Erythroblast (primary cell): ENCODE results near the gene ERFL.

Experiments used
- GATA1 ChIP-seq: IDR thresholded peaks from 2 replicates; pipeline ENCODE4 v1.6.1; 2011; ENCODE audit warnings: low read depth, mild to moderate bottlenecking, control low read depth, low read length, moderate library complexity
- POLR2A ChIP-seq: IDR thresholded peaks from 2 replicates; pipeline ENCODE4 v1.6.1; 2011; ENCODE audit warnings: mild to moderate bottlenecking, low read length

GRCh38 chr19:41926028-41926762 is 2.1 kb downstream of the ERFL start:
- TF ChIP-seq POLR2A, result no peak
- TF ChIP-seq GATA1, result no peak
